GM12878 (cell line): Measurements from ENCODE around the gene STK38.

ENCODE experiments used
- EZH2 ChIP-seq: IDR thresholded peaks from 2 replicates; pipeline ENCODE4 v1.6.1; 2012; ENCODE audit warnings: low read depth, mild to moderate bottlenecking, control low read depth, inconsistent platforms, low read length, borderline replicate concordance; ENCODE audit not compliant: control insufficient read depth
- HDAC6 ChIP-seq: fragments of 200-600 bp; sonication (generic); IDR thresholded peaks from one replicate; pipeline ENCODE4 v1.8.0; 2017; ENCODE audit warnings: antibody characterized with exemption; ENCODE audit not compliant: unreplicated experiment
- LARP7 ChIP-seq: fragments of 450-650 bp; IDR thresholded peaks from 2 replicates; pipeline ENCODE4 v1.6.1; 2017; ENCODE audit warnings: mild to moderate bottlenecking
- POLR2AphosphoS5 ChIP-seq: IDR thresholded peaks from 2 replicates; pipeline ENCODE4 v1.6.1; 2011; ENCODE audit warnings: mild to moderate bottlenecking, low read length, inconsistent platforms
- RBBP5 ChIP-seq: fragments of 200-600 bp; sonication (generic); conservative IDR thresholded peaks from 2 replicates; pipeline ENCODE4 v1.6.1; 2016
- SIN3A ChIP-seq: IDR thresholded peaks from 2 replicates; pipeline ENCODE4 v1.6.1; 2012; ENCODE audit warnings: low read depth, low read length, improper control_type of control experiment
- SKIL ChIP-seq: fragments of 450-650 bp; IDR thresholded peaks from 2 replicates; pipeline ENCODE4 v1.6.1; 2017; ENCODE audit warnings: mild to moderate bottlenecking, low read depth, inconsistent platforms; ENCODE audit not compliant: poor library complexity, severe bottlenecking
- SREBF1 ChIP-seq: IDR thresholded peaks from 2 replicates; pipeline ENCODE4 v1.6.1; 2012; ENCODE audit warnings: mild to moderate bottlenecking, low read length
- SRF ChIP-seq, 2 experiments: IDR thresholded peaks; 2 replicates each; pipeline ENCODE4 v1.6.1; 2011; ENCODE audit warnings: low read depth in 2 of 2, low read length in 2 of 2, mild to moderate bottlenecking in 1 of 2, moderate library complexity in 1 of 2
- TF ChIP-seq, protein P1 (sequence below): IDR thresholded peaks from 2 replicates; pipeline ENCODE4 v1.6.1; 2012; ENCODE audit warnings: low read length, inconsistent platforms
- TF ChIP-seq, protein P2 (sequence below), 3 experiments: IDR thresholded peaks in 2 of 3; conservative IDR thresholded peaks in 1 of 3; 2 replicates each; pipeline ENCODE4 v1.5.1; 2011; ENCODE audit warnings: low read depth in 3 of 3, low read length in 3 of 3, mild to moderate bottlenecking in 3 of 3, control low read depth in 2 of 3, moderate library complexity in 2 of 3, inconsistent platforms in 1 of 3, mixed read lengths in 1 of 3; ENCODE audit not compliant: control insufficient read depth in 2 of 3, insufficient read depth in 1 of 3; ENCODE audit errors: extremely low read depth in 1 of 3
- TF ChIP-seq, protein P3 (sequence below): fragments of 450-650 bp; IDR thresholded peaks from 2 replicates; pipeline ENCODE4 v1.6.1; 2017; ENCODE audit warnings: mild to moderate bottlenecking
- TF ChIP-seq, protein P4 (sequence below): IDR thresholded peaks from 2 replicates; pipeline ENCODE4 v1.6.1; 2011; ENCODE audit warnings: mild to moderate bottlenecking, low read depth, low read length, moderate library complexity; ENCODE audit not compliant: insufficient replicate concordance

DNA sequence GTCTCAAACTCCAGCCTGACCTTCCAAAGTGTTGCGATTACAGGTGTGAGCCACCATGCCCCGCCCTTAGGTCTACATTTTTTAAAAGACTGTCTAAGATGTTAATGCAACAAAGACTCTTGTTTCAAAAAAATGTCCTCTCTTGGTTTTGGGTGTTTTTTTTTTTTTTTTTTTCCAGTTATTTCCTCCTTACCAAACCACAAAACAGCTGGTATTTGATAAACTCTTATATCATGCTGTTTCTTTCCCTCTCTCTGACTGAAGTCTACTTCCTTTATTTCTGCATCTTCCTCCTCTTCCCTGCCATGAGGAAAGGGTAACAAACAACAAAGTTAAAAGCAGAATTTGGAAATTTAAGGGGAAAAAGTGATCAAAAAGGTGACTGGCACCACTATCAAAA lies 21.2 kb downstream of the STK38 start:
- TF ChIP-seq LARP7: no peak
- no peak for TF ChIP-seq SIN3A
- TF ChIP-seq SKIL: no peak
- TF ChIP-seq, protein P1, sequence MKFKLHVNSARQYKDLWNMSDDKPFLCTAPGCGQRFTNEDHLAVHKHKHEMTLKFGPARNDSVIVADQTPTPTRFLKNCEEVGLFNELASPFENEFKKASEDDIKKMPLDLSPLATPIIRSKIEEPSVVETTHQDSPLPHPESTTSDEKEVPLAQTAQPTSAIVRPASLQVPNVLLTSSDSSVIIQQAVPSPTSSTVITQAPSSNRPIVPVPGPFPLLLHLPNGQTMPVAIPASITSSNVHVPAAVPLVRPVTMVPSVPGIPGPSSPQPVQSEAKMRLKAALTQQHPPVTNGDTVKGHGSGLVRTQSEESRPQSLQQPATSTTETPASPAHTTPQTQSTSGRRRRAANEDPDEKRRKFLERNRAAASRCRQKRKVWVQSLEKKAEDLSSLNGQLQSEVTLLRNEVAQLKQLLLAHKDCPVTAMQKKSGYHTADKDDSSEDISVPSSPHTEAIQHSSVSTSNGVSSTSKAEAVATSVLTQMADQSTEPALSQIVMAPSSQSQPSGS: no peak
- TF ChIP-seq, protein P2, sequence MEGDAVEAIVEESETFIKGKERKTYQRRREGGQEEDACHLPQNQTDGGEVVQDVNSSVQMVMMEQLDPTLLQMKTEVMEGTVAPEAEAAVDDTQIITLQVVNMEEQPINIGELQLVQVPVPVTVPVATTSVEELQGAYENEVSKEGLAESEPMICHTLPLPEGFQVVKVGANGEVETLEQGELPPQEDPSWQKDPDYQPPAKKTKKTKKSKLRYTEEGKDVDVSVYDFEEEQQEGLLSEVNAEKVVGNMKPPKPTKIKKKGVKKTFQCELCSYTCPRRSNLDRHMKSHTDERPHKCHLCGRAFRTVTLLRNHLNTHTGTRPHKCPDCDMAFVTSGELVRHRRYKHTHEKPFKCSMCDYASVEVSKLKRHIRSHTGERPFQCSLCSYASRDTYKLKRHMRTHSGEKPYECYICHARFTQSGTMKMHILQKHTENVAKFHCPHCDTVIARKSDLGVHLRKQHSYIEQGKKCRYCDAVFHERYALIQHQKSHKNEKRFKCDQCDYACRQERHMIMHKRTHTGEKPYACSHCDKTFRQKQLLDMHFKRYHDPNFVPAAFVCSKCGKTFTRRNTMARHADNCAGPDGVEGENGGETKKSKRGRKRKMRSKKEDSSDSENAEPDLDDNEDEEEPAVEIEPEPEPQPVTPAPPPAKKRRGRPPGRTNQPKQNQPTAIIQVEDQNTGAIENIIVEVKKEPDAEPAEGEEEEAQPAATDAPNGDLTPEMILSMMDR (IDR thresholded peaks at IDR 0.05 in 2 of 3, conservative IDR thresholded peaks at IDR 0.05 in 1 of 3; ENCODE audit: control insufficient read depth in 2 of 3, extremely low read depth in 1 of 3, insufficient read depth in 1 of 3, low read depth in 3 of 3, low read length in 3 of 3): no peak
- no peak for TF ChIP-seq RBBP5
- no peak for TF ChIP-seq POLR2AphosphoS5
- no peak for TF ChIP-seq SRF (IDR thresholded peaks at IDR 0.05; ENCODE audit: low read depth in 2 of 2, low read length in 2 of 2)
- TF ChIP-seq HDAC6: no peak
- TF ChIP-seq, protein P3, sequence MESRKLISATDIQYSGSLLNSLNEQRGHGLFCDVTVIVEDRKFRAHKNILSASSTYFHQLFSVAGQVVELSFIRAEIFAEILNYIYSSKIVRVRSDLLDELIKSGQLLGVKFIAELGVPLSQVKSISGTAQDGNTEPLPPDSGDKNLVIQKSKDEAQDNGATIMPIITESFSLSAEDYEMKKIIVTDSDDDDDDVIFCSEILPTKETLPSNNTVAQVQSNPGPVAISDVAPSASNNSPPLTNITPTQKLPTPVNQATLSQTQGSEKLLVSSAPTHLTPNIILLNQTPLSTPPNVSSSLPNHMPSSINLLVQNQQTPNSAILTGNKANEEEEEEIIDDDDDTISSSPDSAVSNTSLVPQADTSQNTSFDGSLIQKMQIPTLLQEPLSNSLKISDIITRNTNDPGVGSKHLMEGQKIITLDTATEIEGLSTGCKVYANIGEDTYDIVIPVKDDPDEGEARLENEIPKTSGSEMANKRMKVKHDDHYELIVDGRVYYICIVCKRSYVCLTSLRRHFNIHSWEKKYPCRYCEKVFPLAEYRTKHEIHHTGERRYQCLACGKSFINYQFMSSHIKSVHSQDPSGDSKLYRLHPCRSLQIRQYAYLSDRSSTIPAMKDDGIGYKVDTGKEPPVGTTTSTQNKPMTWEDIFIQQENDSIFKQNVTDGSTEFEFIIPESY: no peak
- TF ChIP-seq, protein P4, sequence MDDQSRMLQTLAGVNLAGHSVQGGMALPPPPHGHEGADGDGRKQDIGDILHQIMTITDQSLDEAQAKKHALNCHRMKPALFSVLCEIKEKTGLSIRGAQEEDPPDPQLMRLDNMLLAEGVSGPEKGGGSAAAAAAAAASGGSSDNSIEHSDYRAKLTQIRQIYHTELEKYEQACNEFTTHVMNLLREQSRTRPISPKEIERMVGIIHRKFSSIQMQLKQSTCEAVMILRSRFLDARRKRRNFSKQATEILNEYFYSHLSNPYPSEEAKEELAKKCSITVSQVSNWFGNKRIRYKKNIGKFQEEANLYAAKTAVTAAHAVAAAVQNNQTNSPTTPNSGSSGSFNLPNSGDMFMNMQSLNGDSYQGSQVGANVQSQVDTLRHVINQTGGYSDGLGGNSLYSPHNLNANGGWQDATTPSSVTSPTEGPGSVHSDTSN: no peak
- no peak for TF ChIP-seq SREBF1
- no peak for TF ChIP-seq EZH2
